Aorta (tissue), 5 donors: ENCODE measurements around the gene KCTD8. TPM values are rescaled to one million over a fixed set of nuclear protein-coding genes. Genes with fewer than 3 reads are reported as not detected.

ENCODE experiments used
- ATAC-seq: fragments of 200-7000 bp; cut with Tn5 transposase; one replicate; pipeline ENCODE4 v1.9.1; 2022; ENCODE audit warnings: moderate library complexity; ENCODE audit not compliant: low FRiP score
- DNase-seq, 2 donors: peaks; one replicate each; pipeline ENCODE4 v3.0.0-alpha.2; 2020
- H3K27ac ChIP-seq, 2 donors: one replicate each; pipeline ENCODE4 v1.5.1; 2013; ENCODE audit warnings: low read length in 2 of 2, mild to moderate bottlenecking in 2 of 2, moderate library complexity in 2 of 2, control low read depth in 1 of 2, inconsistent platforms in 1 of 2, low read depth in 1 of 2
- H3K27me3 ChIP-seq, 2 donors: one replicate each; pipeline ENCODE4 v1.6.1; 2013; ENCODE audit warnings: control low read depth in 1 of 2, low read length in 1 of 2, mild to moderate bottlenecking in 1 of 2, moderate library complexity in 1 of 2; ENCODE audit not compliant: insufficient read depth in 2 of 2, control insufficient read depth in 1 of 2
- H3K36me3 ChIP-seq, 2 donors: one replicate each; pipeline ENCODE4 v1.6.1; 2013; ENCODE audit warnings: control low read depth in 1 of 2, low read length in 1 of 2, mild to moderate bottlenecking in 1 of 2; ENCODE audit not compliant: insufficient read depth in 2 of 2, control insufficient read depth in 1 of 2
- H3K4me1 ChIP-seq, 2 donors: one replicate each; pipeline ENCODE4 v1.6.1; 2013; ENCODE audit warnings: low read length in 2 of 2, control low read depth in 1 of 2, mild to moderate bottlenecking in 1 of 2, moderate library complexity in 1 of 2; ENCODE audit not compliant: insufficient read depth in 2 of 2, control insufficient read depth in 1 of 2
- H3K4me3 ChIP-seq, 2 donors: one replicate each; pipeline ENCODE4 v1.5.1; 2013; ENCODE audit warnings: low read length in 2 of 2, control low read depth in 1 of 2, mild to moderate bottlenecking in 1 of 2
- H3K9me3 ChIP-seq: one replicate; pipeline ENCODE4 v1.6.1; 2013; ENCODE audit warnings: mild to moderate bottlenecking, low read length; ENCODE audit not compliant: control insufficient read depth
- WGBS, 2 donors: extraction: QIAGEN DNeasy Blood & Tissue Kit; methylation state at CpG; one replicate each; pipeline ENCODE4 v1.1.7; 2013; 5-methylcytosine and 5-hydroxymethylcytosine counted together
- intact Hi-C, 2 donors: fragments of 100-400 bp; cut with DNase I; formaldehyde crosslinking; loops; one replicate each; pipeline versions ENCODE4 v1.14.2 to v1.15.0; 2022
- polyA plus RNA-seq, 2 donors: library from polyadenylated mRNA; stranded (reverse); fragments of 200-250 nt; gene quantifications; one replicate each; pipeline ENCODE4 v1.2.3, GENCODE V29; 2013
- total RNA-seq, 2 donors: library from RNA; stranded (reverse); fragmentation: NEBNext Ultra II Directional; extraction: Animal tissue kit (Norgen Biotek cat#: 25700); gene quantifications; one replicate each; pipeline ENCODE4 v1.2.1, GENCODE V29; 2021
- donor health status: healthy with polysubstance abuse.
- donor health status: Bipolar disorder and iron deficiency.
- donor health status: DM: no; HTN: no; CAD: no.
- donor health status: DM: no; HTN: no; CAD: no.
- donor health status: DM: yes; HTN: yes; CAD: no.

KCTD8 gene
- total and polyA plus RNA-seq, 4 donors, result 0.15 to 4.8 (median 0.75) TPM; not detected in 1

DNA sequence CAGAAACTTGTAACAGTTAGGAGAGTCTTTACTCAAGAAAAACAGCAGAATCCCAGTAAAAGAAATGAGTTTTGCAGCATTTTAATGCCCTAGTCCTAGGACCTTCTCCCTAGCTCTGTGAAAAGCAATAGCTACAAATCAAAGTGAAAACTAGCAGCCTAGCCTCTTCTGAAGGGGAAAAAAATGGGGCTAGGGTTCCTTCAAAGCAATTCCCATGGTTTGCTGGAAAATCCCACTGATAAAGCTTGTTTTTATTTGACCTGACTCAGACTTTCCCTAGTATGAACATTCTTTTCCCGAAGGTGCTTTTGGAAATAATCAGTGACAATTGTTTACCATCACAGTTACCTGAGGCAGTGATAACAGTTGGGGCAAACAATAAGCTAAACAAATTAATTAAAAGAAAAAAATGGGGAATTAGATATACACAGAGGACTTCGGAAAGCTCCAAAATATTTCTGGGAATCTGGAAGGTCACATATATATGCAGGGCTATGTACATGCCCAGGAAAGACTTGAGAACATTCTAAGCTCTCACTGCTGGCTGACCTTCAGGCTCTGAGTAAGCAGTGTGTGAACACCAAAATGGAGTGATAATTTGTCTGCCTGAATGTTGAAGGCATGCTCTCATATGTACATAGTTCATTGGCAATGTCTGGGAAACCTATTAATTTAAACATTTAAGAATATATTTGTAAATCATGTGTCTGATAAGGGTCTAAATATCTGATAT is 285.9 kb downstream of the KCTD8 start:
- ATAC-seq (no peak), DNase-seq (no peak)
- Histone ChIP-seq H3K4me3 (no peak overlapping the region), H3K4me1 (no peaks in the 10 kb centered on the region), H3K9me3 (no peaks in the 10 kb centered on the region), H3K36me3 (no peaks in the 10 kb centered on the region), H3K27ac (no peak overlapping the region), H3K27me3 (no peaks in the 10 kb centered on the region)
- intact Hi-C loops, result no loop called here
- 13 to 18% methylated on average over 2 of the region's 2 CpGs for WGBS, 2 donors

DNA sequence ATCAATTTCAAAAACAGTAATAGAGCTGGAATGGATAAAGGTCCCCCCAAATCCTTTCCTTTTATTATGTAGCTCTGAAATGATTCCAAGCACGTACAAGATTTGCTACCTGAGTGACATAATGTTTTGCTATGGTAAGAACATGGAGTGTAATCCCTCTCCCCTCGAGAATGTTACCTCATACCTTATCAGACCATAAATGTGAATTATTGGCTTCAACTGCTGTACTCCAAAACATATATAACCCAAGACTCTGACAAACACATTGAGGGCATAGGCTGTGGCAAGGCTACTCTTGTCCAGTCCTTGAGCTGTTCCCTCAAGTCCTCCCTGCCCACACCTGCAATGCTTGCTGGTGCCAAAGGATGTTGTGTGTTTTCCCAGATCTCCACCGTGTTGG is 286.9 kb downstream of the KCTD8 start:
- ATAC-seq (no peak), DNase-seq (no peak)
- Histone ChIP-seq H3K27me3 (no peaks in the 10 kb centered on the region), H3K4me1 (no peaks in the 10 kb centered on the region), H3K4me3 (no peak overlapping the region), H3K27ac (no peak overlapping the region), H3K9me3 (no peaks in the 10 kb centered on the region), H3K36me3 (no peaks in the 10 kb centered on the region)
- WGBS, 2 donors, result 55 to 73% methylated on average over 3 of the region's 3 CpGs
- intact Hi-C loops, result no loop called here

DNA sequence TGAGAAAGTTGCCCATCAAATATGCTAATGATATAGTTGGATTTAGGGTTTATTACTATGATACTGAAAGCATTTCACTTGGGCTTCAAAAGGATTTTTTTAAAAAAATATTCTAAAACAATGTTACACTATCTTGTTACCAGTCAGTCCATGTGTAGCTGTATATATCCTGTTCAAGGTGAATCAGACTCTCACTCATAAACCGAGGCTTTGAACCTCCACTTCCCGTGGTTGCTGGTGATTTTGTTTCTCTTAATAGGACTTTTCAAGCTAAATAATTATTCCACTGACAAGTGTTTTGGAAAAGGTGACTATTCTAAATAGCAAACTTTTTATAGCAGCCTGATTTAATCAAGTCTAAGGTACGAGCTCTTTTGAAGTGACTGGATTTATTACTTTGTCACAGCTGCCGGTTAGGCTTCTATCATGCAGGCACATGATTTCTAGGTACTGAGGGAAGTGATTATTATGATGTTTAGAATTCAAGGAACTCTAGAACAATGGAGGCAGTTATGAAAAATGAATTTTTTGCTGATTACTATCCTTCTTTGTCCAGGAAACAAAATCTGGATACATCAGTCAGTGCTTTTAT is 287.7 kb downstream of the KCTD8 start:
- no peak for ATAC-seq
- H3K36me3 ChIP-seq, result no peaks in the 10 kb centered on the region

DNA sequence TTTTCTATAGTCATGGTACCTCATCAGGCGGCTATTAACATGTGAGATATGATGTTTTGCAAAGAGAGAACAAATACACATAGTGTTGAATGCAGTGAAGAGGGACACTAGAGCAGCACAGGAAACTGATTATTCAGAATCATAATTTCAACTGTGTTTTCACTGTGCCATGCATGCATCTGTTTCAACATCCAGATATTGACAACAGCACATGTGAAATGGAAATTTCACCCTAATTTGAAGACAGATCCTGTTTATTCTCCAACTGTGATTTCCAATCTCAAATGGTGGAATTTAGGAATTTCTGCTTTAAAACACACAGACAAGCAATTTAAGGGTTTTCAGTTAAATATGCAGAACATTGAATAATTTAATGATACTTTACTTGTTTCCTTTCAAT is 288.6 kb downstream of the KCTD8 start:
- WGBS, 2 donors, result 97% methylated on average over 1 of the region's 1 CpG
- no peaks in the 10 kb centered on the region for H3K36me3 ChIP-seq
- intact Hi-C loops, result no loop called here

More for the DNA sequence above, 287.7 kb downstream of the KCTD8 start:
- H3K4me3 ChIP-seq, result no peak overlapping the region
- H3K27ac ChIP-seq, result no peak overlapping the region
- intact Hi-C loops, result no loop called here
- DNase-seq, result no peak
- 76 to 77% methylated on average over 4 of the region's 4 CpGs for WGBS, 2 donors
- no peaks in the 10 kb centered on the region for H3K9me3 ChIP-seq
- no peaks in the 10 kb centered on the region for H3K27me3 ChIP-seq
- H3K4me1 ChIP-seq, result no peaks in the 10 kb centered on the region

DNA sequence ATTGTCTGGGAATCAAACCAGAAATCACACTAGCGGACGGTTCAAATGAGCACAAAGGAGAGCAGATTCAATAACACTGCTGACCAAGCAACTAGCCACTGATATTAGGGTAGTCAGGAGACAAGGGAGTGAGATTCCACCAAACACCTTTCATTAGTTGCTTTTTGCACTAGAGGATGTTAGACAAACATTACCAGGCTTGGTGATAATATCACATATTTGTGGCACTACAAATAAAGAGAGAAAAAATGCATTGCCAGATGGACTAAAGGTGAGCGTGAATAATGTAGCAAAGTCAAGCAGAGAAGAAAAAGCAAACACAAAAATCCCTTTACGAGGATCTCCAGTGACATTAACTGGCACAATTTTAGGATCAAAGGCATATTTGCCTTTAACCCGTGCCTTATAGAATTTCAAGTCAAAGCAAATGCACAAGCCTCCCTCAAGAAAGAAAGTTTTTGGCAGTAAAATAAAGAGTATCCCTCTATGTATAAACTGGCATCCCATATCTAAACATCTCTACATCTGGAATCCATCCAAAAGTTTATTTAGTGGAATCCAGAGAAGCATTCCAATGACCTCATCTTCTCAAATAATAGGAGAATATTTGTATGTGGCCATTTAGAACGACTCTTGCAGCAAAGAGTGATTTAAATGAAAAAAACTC is 290.9 kb downstream of the KCTD8 start:
- Histone ChIP-seq H3K36me3 (no peaks in the 10 kb centered on the region), H3K27ac (no peak overlapping the region), H3K4me1 (no peaks in the 10 kb centered on the region), H3K4me3 (no peak overlapping the region), H3K27me3 (no peaks in the 10 kb centered on the region), H3K9me3 (no peaks in the 10 kb centered on the region)
- intact Hi-C loops, result no loop called here
- WGBS, 2 donors, result 31% methylated on average over 6 of the region's 6 CpGs
- ATAC-seq (no peak), DNase-seq (no peak)

More for the DNA sequence above, 288.6 kb downstream of the KCTD8 start:
- Histone ChIP-seq H3K9me3 (no peaks in the 10 kb centered on the region), H3K27ac (no peak overlapping the region), H3K4me3 (no peak overlapping the region), H3K27me3 (no peaks in the 10 kb centered on the region), H3K4me1 (no peaks in the 10 kb centered on the region)
- DNase-seq (no peak), ATAC-seq (no peak)

DNA sequence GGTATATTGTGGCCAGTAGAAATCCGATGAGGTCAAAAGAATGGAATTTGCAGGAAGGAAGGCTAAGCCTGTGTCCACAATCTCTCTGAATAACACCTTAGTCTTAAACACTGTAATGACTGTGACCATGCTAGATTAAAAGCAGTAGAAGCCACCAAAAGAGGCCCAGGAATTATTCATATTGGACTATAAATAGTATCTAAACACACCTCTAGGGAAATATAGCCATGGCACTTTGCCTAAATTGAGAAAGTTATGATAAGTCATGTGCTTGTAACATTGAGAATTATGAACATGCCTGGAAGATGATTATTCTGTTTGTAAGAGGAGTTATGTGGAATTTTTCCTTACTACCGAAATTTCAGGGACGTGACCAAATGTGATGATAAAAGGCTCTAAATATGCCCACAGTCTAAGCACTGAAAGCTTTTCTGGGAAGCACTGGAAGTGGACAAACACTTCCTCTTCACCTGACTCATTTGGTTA is 298.5 kb downstream of the KCTD8 start:
- ATAC-seq (no peak), DNase-seq (no peak)
- intact Hi-C loops, result no loop called here
- H3K4me3 ChIP-seq, result no peak overlapping the region
- H3K9me3 ChIP-seq, result peaks cover 1% of the 10 kb centered on the region
- H3K36me3 ChIP-seq, result no peaks in the 10 kb centered on the region
- no peaks in the 10 kb centered on the region for H3K4me1 ChIP-seq
- H3K27me3 ChIP-seq, result no peaks in the 10 kb centered on the region
- no peak overlapping the region for H3K27ac ChIP-seq
- WGBS, 2 donors, result 15% methylated on average over 3 of the region's 3 CpGs

DNA sequence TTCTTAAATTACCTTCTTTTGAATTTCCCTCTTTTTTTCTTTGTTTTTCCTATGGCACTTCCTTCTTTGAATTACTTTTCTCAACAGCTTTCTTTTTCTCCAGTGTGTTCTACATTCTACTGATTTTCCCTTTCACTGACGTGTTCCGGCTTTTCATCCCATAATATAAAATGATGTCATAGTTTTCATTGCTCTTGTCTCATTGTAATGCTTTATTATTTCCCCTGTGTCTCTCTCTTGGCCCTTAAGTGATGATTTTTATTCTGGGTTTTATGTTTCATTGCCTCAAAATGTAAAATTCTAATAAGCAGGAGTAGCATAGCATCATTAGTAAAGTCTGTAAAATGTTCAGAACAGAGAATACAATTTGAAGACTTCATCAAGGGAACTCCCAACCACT is 299.3 kb downstream of the KCTD8 start:
- ATAC-seq (no peak), DNase-seq (no peak)
- 80 to 86% methylated on average over 2 of the region's 2 CpGs for WGBS, 2 donors
- Histone ChIP-seq H3K4me1 (no peaks in the 10 kb centered on the region), H3K4me3 (no peak overlapping the region), H3K36me3 (no peaks in the 10 kb centered on the region), H3K27ac (no peak overlapping the region), H3K9me3 (peaks cover 1% of the 10 kb centered on the region), H3K27me3 (no peaks in the 10 kb centered on the region)
- intact Hi-C loops, result no loop called here

DNA sequence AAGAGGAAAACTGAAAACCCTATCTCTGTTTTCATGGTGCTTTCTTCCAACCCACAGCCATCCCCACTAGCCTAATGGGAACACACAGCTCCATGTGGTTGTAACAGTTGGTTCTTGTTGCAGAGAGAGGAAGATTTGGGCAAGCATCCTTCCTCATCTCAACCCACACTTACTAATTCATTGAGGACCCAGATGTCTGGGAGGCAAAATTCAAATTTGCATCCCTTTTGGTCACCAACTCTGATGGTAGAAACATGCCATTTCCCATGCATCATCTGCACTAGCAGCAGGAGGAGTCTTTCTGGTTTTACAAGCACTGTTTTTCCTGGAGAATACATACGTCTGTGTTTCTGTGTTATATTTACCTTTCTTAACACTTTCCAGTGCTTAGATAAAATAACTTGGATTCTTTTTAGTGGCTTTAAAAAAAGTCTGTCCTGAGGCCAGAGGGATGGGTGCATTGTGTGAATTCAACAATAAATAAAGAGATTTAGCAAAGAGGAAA is 301.0 kb downstream of the KCTD8 start:
- Histone ChIP-seq H3K9me3 (peaks cover 1% of the 10 kb centered on the region), H3K4me1 (no peaks in the 10 kb centered on the region), H3K27me3 (no peaks in the 10 kb centered on the region), H3K27ac (no peak overlapping the region), H3K4me3 (no peak overlapping the region), H3K36me3 (no peaks in the 10 kb centered on the region)
- intact Hi-C loops, result no loop called here
- DNase-seq (no peak), ATAC-seq (no peak)
- WGBS, 2 donors, result 3 to 4% methylated on average over 1 of the region's 1 CpG
